Skeletal muscle satellite cell (primary cell): ENCODE measurements around the gene TFAM.
A peak's percentile ranks its signal among the peaks of the same experiment; 100 is the strongest.
"Not testable (repeated sequence)": the region's sequence is repeated elsewhere in the genome, so short reads cannot be mapped to it uniquely, and the experiment has no call there.

ENCODE experiments used
- H3K27me3 ChIP-seq: 2 replicates; pipeline ENCODE4 v1.7.0; 2013; ENCODE audit warnings: low read length; ENCODE audit not compliant: control insufficient read depth, insufficient read depth
- H3K36me3 ChIP-seq: 2 replicates; pipeline ENCODE4 v1.7.0; 2013; ENCODE audit warnings: mild to moderate bottlenecking, control low read depth, low read length; ENCODE audit not compliant: insufficient read depth
- H3K4me1 ChIP-seq: 2 replicates; pipeline ENCODE4 v1.7.0; 2013; ENCODE audit warnings: low read length; ENCODE audit not compliant: control insufficient read depth, insufficient read depth
- H3K4me2 ChIP-seq: 2 replicates; pipeline ENCODE4 v1.7.0; 2013; ENCODE audit warnings: mild to moderate bottlenecking, low read length
- H3K4me3 ChIP-seq: 2 replicates; pipeline ENCODE4 v1.7.0; 2013; ENCODE audit warnings: low read length
- H3K9ac ChIP-seq: 2 replicates; pipeline ENCODE4 v1.7.0; 2013; ENCODE audit warnings: mild to moderate bottlenecking, low read depth, low read length, moderate library complexity
- H3K9me3 ChIP-seq: replicated peaks from 2 replicates; pipeline ENCODE4 v1.7.0; 2013; ENCODE audit warnings: mild to moderate bottlenecking, control low read depth, low read length

TFAM gene

GRCh38 chr10:58412502-58412961, 27.3 kb downstream of the TFAM start:
- H3K4me1 ChIP-seq = peaks cover 15% of the 10 kb centered on the region
- H3K27me3 ChIP-seq = no peaks in the 10 kb centered on the region
- H3K36me3 ChIP-seq = no peaks in the 10 kb centered on the region
- H3K4me2 ChIP-seq = no peak overlapping the region
- H3K9me3 ChIP-seq = no peaks in the 10 kb centered on the region
- no peak overlapping the region for H3K4me3 ChIP-seq
- H3K9ac ChIP-seq = no peak overlapping the region

- peak overlapping the region; percentile 48 for H3K4me2 ChIP-seq
- H3K9ac ChIP-seq = peak overlapping the region; percentile 51
- peaks cover 15% of the 10 kb centered on the region for H3K4me1 ChIP-seq
- H3K4me3 ChIP-seq = no peak overlapping the region
- no peaks in the 10 kb centered on the region for H3K9me3 ChIP-seq
- H3K36me3 ChIP-seq = no peaks in the 10 kb centered on the region
- no peaks in the 10 kb centered on the region for H3K27me3 ChIP-seq
Measured at GRCh38 chr10:58414270-58415041, 29.2 kb downstream of the TFAM start.

- H3K4me3 ChIP-seq = no peak overlapping the region
- no peaks in the 10 kb centered on the region for H3K27me3 ChIP-seq
- no peak overlapping the region for H3K4me2 ChIP-seq
- H3K9ac ChIP-seq = no peak overlapping the region
- peaks cover 15% of the 10 kb centered on the region for H3K4me1 ChIP-seq
- no peaks in the 10 kb centered on the region for H3K9me3 ChIP-seq
- H3K36me3 ChIP-seq = no peaks in the 10 kb centered on the region
Measured at GRCh38 chr10:58415757-58416156, 30.5 kb downstream of the TFAM start.

DNA sequence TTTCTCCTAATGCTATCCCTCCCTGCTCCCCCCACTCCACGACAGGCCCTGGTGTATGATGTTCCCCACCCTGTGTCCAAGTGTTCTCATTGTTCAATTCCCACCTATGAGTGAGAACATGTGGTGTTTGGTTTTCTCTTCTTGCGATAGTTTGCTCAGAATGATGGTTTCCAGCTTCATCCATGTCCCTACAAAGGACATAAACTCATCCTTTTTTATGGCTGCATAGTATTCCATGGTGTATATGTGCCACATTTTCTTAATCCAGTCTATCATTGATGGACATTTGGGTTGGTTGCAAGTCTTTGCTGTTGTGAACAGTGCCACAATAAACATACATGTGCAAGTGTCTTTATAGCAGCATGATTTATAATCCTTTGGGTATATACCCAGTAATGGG, 32.7 kb downstream of the TFAM start:
- not testable (repeated sequence) for H3K36me3 ChIP-seq, H3K4me3 ChIP-seq, H3K27me3 ChIP-seq, H3K9ac ChIP-seq, H3K9me3 ChIP-seq, H3K4me2 ChIP-seq
- peaks cover 11% of the 10 kb centered on the region for H3K4me1 ChIP-seq

DNA sequence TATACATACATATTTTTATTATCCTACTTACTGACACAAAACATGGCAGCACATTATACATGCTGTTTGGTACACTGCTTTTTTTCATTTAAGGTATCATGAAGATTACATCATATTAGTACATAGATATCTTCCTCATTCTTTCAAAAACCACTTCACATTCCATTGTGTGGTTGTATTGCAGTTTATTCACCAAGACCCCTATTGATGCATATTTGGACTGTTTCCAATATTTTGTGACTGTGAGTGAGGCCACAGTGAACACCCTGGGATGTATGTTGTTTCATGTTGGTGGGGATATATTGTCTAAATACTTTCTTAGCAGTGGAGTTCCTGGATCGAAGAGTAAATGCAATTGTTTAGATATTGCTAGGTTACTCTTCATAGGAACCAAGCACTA, 39.0 kb downstream of the TFAM start:
- Histone ChIP-seq H3K4me1 (no peaks in the 10 kb centered on the region), H3K9me3 (no peaks in the 10 kb centered on the region), H3K4me2 (no peak overlapping the region), H3K4me3 (no peak overlapping the region), H3K36me3 (no peaks in the 10 kb centered on the region), H3K9ac (no peak overlapping the region), H3K27me3 (no peaks in the 10 kb centered on the region)

DNA sequence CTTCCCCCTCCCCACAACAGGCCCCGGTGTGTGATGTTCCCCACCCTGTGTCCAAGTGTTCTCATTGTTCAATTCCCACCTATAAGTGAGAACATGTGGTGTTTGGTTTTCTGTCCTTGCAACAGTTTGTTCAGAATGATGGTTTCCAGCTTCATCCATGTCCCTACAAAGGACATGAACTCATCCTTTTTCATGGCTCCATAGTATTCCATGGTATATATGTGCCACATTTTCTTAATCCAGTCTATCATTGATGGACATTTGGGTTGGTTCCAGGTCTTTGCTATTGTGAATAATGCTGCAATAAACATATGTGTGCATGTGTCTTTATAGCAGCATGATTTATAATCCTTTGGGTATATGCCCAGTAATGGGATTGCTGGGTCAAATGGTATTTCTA, 43.2 kb downstream of the TFAM start:
- H3K9ac ChIP-seq, H3K36me3 ChIP-seq, H3K4me1 ChIP-seq, H3K9me3 ChIP-seq, H3K4me3 ChIP-seq, H3K4me2 ChIP-seq, H3K27me3 ChIP-seq: not testable (repeated sequence)

GRCh38 chr10:58431903-58432302, 46.7 kb downstream of the TFAM start:
- H3K4me3 ChIP-seq = no peak overlapping the region
- no peaks in the 10 kb centered on the region for H3K9me3 ChIP-seq
- H3K27me3 ChIP-seq = no peaks in the 10 kb centered on the region

GRCh38 chr10:58433066-58433465, 47.9 kb downstream of the TFAM start:
- no peaks in the 10 kb centered on the region for H3K27me3 ChIP-seq
- H3K4me3 ChIP-seq = no peak overlapping the region
- H3K4me1 ChIP-seq = peaks cover 27% of the 10 kb centered on the region
- no peak overlapping the region for H3K4me2 ChIP-seq
- no peaks in the 10 kb centered on the region for H3K9me3 ChIP-seq
- H3K36me3 ChIP-seq = no peaks in the 10 kb centered on the region
- H3K9ac ChIP-seq = no peak overlapping the region

More at GRCh38 chr10:58431903-58432302, 46.7 kb downstream of the TFAM start:
- Histone ChIP-seq H3K4me2 (no peak overlapping the region), H3K9ac (no peak overlapping the region), H3K36me3 (no peaks in the 10 kb centered on the region), H3K4me1 (peaks cover 15% of the 10 kb centered on the region)

DNA sequence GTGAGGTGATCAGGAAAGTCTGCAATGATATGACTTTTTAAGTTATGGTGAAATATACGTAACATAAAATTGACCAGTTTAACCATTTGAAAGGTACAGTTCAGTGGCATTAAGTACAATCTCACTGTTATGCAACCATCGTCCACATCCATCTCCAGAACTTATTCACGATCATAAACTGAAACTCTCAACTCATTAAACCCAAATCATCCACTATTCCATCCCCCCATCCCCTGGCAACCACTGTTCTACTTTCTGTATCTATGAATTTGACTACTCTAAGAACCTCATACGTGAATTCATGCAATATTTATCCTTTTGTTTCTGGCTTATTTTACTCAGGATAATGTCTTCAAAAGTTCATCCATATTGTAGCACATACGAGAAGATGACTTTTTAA, 48.4 kb downstream of the TFAM start:
- Histone ChIP-seq H3K4me3 (no peak overlapping the region), H3K4me2 (no peak overlapping the region), H3K9ac (no peak overlapping the region), H3K4me1 (peaks cover 30% of the 10 kb centered on the region), H3K9me3 (no peaks in the 10 kb centered on the region), H3K36me3 (no peaks in the 10 kb centered on the region), H3K27me3 (no peaks in the 10 kb centered on the region)

GRCh38 chr10:58435297-58435985, 50.2 kb downstream of the TFAM start:
- Histone ChIP-seq H3K4me3 (no peak overlapping the region), H3K36me3 (no peaks in the 10 kb centered on the region), H3K4me2 (peak overlapping the region; percentile 27), H3K4me1 (peaks cover 40% of the 10 kb centered on the region), H3K9me3 (no peaks in the 10 kb centered on the region), H3K9ac (peak overlapping the region; percentile 54), H3K27me3 (no peaks in the 10 kb centered on the region)

DNA sequence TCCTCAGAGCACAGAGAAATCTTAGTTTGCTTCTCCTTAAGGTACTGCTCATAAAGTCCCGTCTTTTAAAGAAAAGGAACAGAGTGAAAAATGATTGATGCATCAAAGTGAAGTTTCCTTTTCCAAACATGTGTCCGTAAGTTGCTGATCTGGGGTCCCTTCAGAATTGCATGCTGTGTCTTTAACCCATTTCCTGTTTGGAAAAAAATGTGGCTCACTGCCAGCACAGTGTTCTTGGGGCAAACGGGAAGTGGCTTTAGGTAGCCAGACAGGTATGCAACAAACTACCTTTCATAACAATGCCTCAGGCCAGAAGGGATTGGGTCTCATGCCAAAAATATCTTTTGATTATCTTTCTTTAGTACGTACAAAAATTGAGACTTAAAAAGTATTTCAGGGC, 50.9 kb downstream of the TFAM start:
- peak overlapping the region; percentile 54 for H3K9ac ChIP-seq
- H3K36me3 ChIP-seq = no peaks in the 10 kb centered on the region
- no peaks in the 10 kb centered on the region for H3K9me3 ChIP-seq
- H3K27me3 ChIP-seq = no peaks in the 10 kb centered on the region
- no peak overlapping the region for H3K4me3 ChIP-seq
- peak overlapping the region; percentile 27 for H3K4me2 ChIP-seq
- peaks cover 40% of the 10 kb centered on the region for H3K4me1 ChIP-seq
